ENCODE results near the gene RALGPS1.

- TF ChIP-seq POLR2A (IDR thresholded peaks at IDR 0.05) (no peak), CTCF (IDR thresholded peaks at IDR 0.05) (peak in 3 of 6 experiments; percentile 14 to 39 (median 31)), EP300 (IDR thresholded peaks at IDR 0.05) (no peak), POLR2AphosphoS5 (IDR thresholded peaks at IDR 0.05) (no peak)
Observed at GRCh38 chr9:126893079-126893478, 21.5 kb upstream of the RALGPS1 start.
